CD4-positive, alpha-beta T cell treated with Interleukin-4 for 1 hour (primary cell): ENCODE data around the gene RFXAP.

Experiments
- DNase-seq, 2 donors: peaks; one replicate each; pipeline ENCODE4 v3.0.0-alpha.2; 2020 to 2022

Gene RFXAP

GRCh38 chr13:36870050-36870692 is 51.1 kb downstream of the RFXAP start:
- DNase-seq = no peak

- no peak for DNase-seq
Observed at GRCh38 chr13:36872621-36873020, 53.6 kb downstream of the RFXAP start.

DNA sequence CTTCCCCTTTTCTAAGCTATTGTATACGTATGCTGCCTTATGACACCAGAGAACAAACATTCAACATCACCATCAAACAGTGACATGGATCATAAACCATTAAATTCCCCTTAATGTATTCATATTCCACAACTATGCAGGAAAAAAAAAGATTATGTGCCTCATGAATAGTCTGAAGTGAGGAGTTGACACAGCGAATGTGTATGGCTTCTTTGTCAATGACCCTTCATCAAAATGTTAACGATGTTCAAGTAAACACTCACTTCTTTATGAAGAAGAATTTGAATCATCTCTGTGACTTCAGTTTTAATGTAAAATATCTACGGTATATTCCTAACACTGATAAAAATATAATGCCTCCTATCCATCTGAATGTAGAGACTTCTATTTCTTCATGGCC is 56.4 kb downstream of the RFXAP start:
- DNase-seq = no peak

- no peak for DNase-seq
Observed at GRCh38 chr13:36875961-36876360, 56.9 kb downstream of the RFXAP start.
